DOHH2 (cell line): ENCODE data around the gene CNTNAP2.

ENCODE experiments used
- H3F3A ChIP-seq: fragments of 200-600 bp; sonication (generic), shearing (Covaris generic); 2 replicates; pipeline ENCODE4 v1.6.0; 2016; ENCODE audit warnings: antibody characterized with exemption, mild to moderate bottlenecking; ENCODE audit not compliant: control insufficient read depth, insufficient read depth
- H3K27ac ChIP-seq: fragments of 200-600 bp; sonication (generic); 2 replicates; pipeline ENCODE4 v1.5.1; 2014; ENCODE audit warnings: low read depth, mild to moderate bottlenecking, low read length, moderate library complexity
- H3K27me3 ChIP-seq: fragments of 200-600 bp; sonication (generic); 2 replicates; pipeline ENCODE4 v1.6.1; 2014; ENCODE audit warnings: mild to moderate bottlenecking, low read length, mixed read lengths; ENCODE audit not compliant: control insufficient read depth
- H3K36me3 ChIP-seq: fragments of 200-600 bp; sonication (generic); 2 replicates; pipeline ENCODE4 v1.6.1; 2014; ENCODE audit warnings: mild to moderate bottlenecking, low read length, moderate library complexity, mixed read lengths; ENCODE audit not compliant: control insufficient read depth
- H3K4me1 ChIP-seq: fragments of 200-600 bp; sonication (generic); 2 replicates; pipeline ENCODE4 v1.6.1; 2014; ENCODE audit warnings: mild to moderate bottlenecking, low read length, mixed read lengths; ENCODE audit not compliant: control insufficient read depth
- H3K4me2 ChIP-seq: fragments of 200-600 bp; sonication (generic); 2 replicates; pipeline ENCODE4 v1.6.0; 2014; ENCODE audit warnings: mild to moderate bottlenecking, low read length, moderate library complexity
- H3K4me3 ChIP-seq: fragments of 200-600 bp; sonication (generic); 2 replicates; pipeline ENCODE4 v1.5.1; 2014; ENCODE audit warnings: mild to moderate bottlenecking, low read length, mixed read lengths
- H3K79me2 ChIP-seq: fragments of 200-600 bp; sonication (generic); 2 replicates; pipeline ENCODE4 v1.6.1; 2014; ENCODE audit warnings: mild to moderate bottlenecking, low read length, mixed read lengths; ENCODE audit not compliant: control insufficient read depth
- H3K9me2 ChIP-seq: fragments of 200-600 bp; sonication (generic); replicated peaks from 2 replicates; pipeline ENCODE4 v1.6.1; 2014; ENCODE audit warnings: mild to moderate bottlenecking, low read length, mixed read lengths; ENCODE audit not compliant: control insufficient read depth
- H3K9me3 ChIP-seq: fragments of 200-600 bp; sonication (generic); 2 replicates; pipeline ENCODE4 v1.6.1; 2014; ENCODE audit warnings: antibody characterized with exemption, low read length, mixed read lengths; ENCODE audit not compliant: control insufficient read depth, insufficient read depth
- H4K20me1 ChIP-seq: fragments of 200-600 bp; sonication (generic); 2 replicates; pipeline ENCODE4 v1.6.0; 2014; ENCODE audit warnings: low read depth, mild to moderate bottlenecking, antibody characterized with exemption, low read length, moderate library complexity; ENCODE audit not compliant: control insufficient read depth, insufficient read depth
- EZH2phosphoT487 ChIP-seq: fragments of 200-600 bp; sonication (generic); IDR thresholded peaks from 2 replicates; pipeline ENCODE4 v1.6.1; 2017; ENCODE audit warnings: borderline replicate concordance, mild to moderate bottlenecking, antibody characterized with exemption, low read length, moderate library complexity, mixed read lengths
- TF ChIP-seq, protein P1 (sequence below): fragments of 200-600 bp; sonication (generic); IDR thresholded peaks from one replicate; pipeline ENCODE4 v1.5.1; 2014; ENCODE audit warnings: antibody characterized with exemption, mild to moderate bottlenecking, low read depth, low read length; ENCODE audit not compliant: poor library complexity, severe bottlenecking

The CNTNAP2 gene

DNA sequence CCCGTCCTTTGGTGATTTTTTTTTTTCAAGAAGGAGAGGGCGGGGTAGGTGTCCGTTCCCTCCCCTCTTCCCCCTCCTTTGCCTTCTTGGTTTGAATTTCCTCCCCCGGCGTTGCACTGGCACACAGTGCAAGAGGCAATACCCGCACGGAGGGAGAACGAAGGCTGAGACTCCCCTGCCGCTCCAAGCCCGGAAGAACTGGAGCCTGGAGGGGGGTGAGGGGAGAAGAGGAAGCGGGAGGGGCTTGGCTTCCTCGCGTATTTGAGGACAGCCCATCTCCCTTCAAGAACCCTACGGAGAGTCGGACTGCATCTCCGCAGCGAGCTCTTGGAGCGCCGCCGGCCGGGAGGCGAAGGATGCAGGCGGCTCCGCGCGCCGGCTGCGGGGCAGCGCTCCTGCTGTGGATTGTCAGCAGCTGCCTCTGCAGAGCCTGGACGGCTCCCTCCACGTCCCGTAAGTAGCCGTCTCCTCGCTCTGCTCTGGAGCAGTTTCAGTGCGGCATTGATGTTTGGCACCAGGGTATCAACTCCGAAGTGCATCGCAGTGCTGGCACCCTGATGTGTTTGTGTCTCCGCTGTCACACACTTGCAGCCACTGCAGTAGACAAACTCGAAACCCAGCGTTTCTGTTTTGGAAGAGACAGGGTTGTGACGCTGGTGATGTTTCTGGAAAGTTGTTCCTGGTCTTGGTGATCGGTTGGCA lies at the start of gene CNTNAP2:
TSS of gene CNTNAP2 (plus strand) at position 281 of the 702 bp plus-strand sequence. CDS start at position 357, 76 bp downstream.
- H3K27me3 ChIP-seq, result no peaks in the 10 kb centered on the region
- H3K79me2 ChIP-seq, result no peaks in the 10 kb centered on the region
- no peaks in the 10 kb centered on the region for H3K9me3 ChIP-seq
- no peaks in the 10 kb centered on the region for H3F3A ChIP-seq
- H4K20me1 ChIP-seq, result no peaks in the 10 kb centered on the region
- no peak within 1 kb of the TSS for H3K4me2 ChIP-seq
- no peak within 1 kb of the TSS for H3K4me3 ChIP-seq
- no peaks in the 10 kb centered on the region for H3K4me1 ChIP-seq
- TF ChIP-seq, protein P1, sequence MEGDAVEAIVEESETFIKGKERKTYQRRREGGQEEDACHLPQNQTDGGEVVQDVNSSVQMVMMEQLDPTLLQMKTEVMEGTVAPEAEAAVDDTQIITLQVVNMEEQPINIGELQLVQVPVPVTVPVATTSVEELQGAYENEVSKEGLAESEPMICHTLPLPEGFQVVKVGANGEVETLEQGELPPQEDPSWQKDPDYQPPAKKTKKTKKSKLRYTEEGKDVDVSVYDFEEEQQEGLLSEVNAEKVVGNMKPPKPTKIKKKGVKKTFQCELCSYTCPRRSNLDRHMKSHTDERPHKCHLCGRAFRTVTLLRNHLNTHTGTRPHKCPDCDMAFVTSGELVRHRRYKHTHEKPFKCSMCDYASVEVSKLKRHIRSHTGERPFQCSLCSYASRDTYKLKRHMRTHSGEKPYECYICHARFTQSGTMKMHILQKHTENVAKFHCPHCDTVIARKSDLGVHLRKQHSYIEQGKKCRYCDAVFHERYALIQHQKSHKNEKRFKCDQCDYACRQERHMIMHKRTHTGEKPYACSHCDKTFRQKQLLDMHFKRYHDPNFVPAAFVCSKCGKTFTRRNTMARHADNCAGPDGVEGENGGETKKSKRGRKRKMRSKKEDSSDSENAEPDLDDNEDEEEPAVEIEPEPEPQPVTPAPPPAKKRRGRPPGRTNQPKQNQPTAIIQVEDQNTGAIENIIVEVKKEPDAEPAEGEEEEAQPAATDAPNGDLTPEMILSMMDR, result no peak
- no peak for TF ChIP-seq EZH2phosphoT487
- no peak within 1 kb of the TSS for H3K27ac ChIP-seq
- H3K9me2 ChIP-seq, result no peaks in the 10 kb centered on the region
- H3K36me3 ChIP-seq, result no peaks in the 10 kb centered on the region

GRCh38 chr7:146067880-146068279 lies 48.7 kb upstream of the CNTNAP2 start:
- H3K27me3 ChIP-seq, result no peaks in the 10 kb centered on the region
- H3K4me1 ChIP-seq, result no peaks in the 10 kb centered on the region
- no peaks in the 10 kb centered on the region for H3K36me3 ChIP-seq
- no peak overlapping the region for H3K27ac ChIP-seq
- no peaks in the 10 kb centered on the region for H3K9me2 ChIP-seq
- no peaks in the 10 kb centered on the region for H3F3A ChIP-seq
- no peak for TF ChIP-seq EZH2phosphoT487
- TF ChIP-seq, protein P1, result no peak
- no peaks in the 10 kb centered on the region for H3K9me3 ChIP-seq
- H4K20me1 ChIP-seq, result no peaks in the 10 kb centered on the region
- H3K4me3 ChIP-seq, result no peak overlapping the region
- no peaks in the 10 kb centered on the region for H3K79me2 ChIP-seq
- H3K4me2 ChIP-seq, result no peak overlapping the region

DNA sequence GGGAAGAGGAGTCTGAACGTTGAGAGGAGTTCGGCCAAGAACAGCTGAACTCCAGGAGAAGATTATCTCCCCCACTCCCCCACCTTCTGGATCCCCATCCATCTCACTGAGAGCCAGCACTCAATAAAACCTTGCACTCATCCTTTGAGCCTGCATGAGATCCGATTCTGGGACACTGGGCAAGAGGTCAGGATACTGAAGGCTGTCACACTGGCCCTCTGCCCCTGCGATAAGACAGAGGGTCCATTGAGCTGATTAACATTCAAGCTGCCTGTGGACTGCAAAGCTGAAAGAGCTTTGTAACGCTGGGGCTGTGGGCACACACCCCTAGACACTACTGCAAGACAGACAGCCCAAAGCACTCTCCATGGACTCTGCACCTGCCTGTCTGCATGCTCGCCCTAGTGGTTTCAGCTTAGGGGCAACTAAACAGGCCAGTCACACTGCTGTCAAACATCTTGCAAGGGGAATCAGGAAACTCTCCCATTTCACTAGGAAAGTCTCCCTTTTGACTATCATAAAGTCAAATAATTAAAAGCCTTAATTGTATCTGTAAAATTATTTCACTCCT lies 42.3 kb upstream of the CNTNAP2 start:
- Histone ChIP-seq H3F3A (no peaks in the 10 kb centered on the region), H3K9me3 (no peaks in the 10 kb centered on the region), H3K4me3 (no peak overlapping the region), H3K4me2 (no peak overlapping the region), H3K27ac (no peak overlapping the region), H3K27me3 (no peaks in the 10 kb centered on the region), H4K20me1 (no peaks in the 10 kb centered on the region), H3K4me1 (no peaks in the 10 kb centered on the region), H3K9me2 (no peaks in the 10 kb centered on the region), H3K36me3 (no peaks in the 10 kb centered on the region), H3K79me2 (no peaks in the 10 kb centered on the region)
- no peak for TF ChIP-seq EZH2phosphoT487
- TF ChIP-seq, protein P1, result no peak
